Natural killer cell (primary cell): ENCODE measurements around the gene NEK4. TPM values are rescaled to one million over a fixed set of nuclear protein-coding genes. Genes with fewer than 3 reads are reported as not detected.

ENCODE experiments used
- ATAC-seq, 3 donors: fragments of 150-1000 bp in 2 of 3; fragments of 200-7000 bp in 1 of 3; cut with Tn5 transposase; 1 replicate in 1 of 3; 2 replicates in 2 of 3; pipeline ENCODE4 v1.10.0; 2021; ENCODE audit warnings: mild to moderate bottlenecking in 2 of 3, moderate library complexity in 2 of 3
- DNase-seq, 2 donors: peaks; one replicate each; pipeline versions ENCODE4 v3.0.0 to v3.0.0-alpha.2; 2013 to 2021; ENCODE audit warnings: mixed read lengths in 1 of 2
- H3K27ac ChIP-seq: one replicate; pipeline ENCODE4 v1.5.1; 2013; ENCODE audit warnings: mild to moderate bottlenecking, low read length
- H3K27me3 ChIP-seq: one replicate; pipeline ENCODE4 v1.6.1; 2013; ENCODE audit warnings: low read length; ENCODE audit not compliant: control insufficient read depth, insufficient read depth
- H3K36me3 ChIP-seq: one replicate; pipeline ENCODE4 v1.6.1; 2013; ENCODE audit warnings: low read length; ENCODE audit not compliant: control insufficient read depth, insufficient read depth
- H3K4me1 ChIP-seq: one replicate; pipeline ENCODE4 v1.6.1; 2013; ENCODE audit warnings: low read length; ENCODE audit not compliant: control insufficient read depth, insufficient read depth
- H3K4me3 ChIP-seq: one replicate; pipeline ENCODE4 v1.5.1; 2013; ENCODE audit warnings: low read length
- H3K9me3 ChIP-seq: one replicate; pipeline ENCODE4 v1.6.1; 2013; ENCODE audit warnings: low read length; ENCODE audit not compliant: control insufficient read depth, insufficient read depth
- H3K27ac Mint-ChIP-seq, 2 donors: one replicate each; pipeline ENCODE4 v1.8.0; 2022; ENCODE audit warnings: mild to moderate bottlenecking in 2 of 2, mixed read lengths in 2 of 2, moderate library complexity in 1 of 2
- H3K27me3 Mint-ChIP-seq, 2 donors: one replicate each; pipeline ENCODE4 v1.8.0; 2022; ENCODE audit warnings: low read depth in 2 of 2, mixed read lengths in 2 of 2
- H3K36me3 Mint-ChIP-seq: one replicate; pipeline ENCODE4 v1.8.0; 2022; ENCODE audit warnings: mixed read lengths
- H3K4me1 Mint-ChIP-seq, 2 donors: one replicate each; pipeline ENCODE4 v1.8.0; 2022; ENCODE audit warnings: mixed read lengths in 2 of 2
- H3K4me3 Mint-ChIP-seq: one replicate; pipeline ENCODE4 v1.8.0; 2022; ENCODE audit warnings: mild to moderate bottlenecking, moderate library complexity, mixed read lengths
- H3K9me3 Mint-ChIP-seq, 2 donors: one replicate each; pipeline ENCODE4 v1.8.0; 2022; ENCODE audit warnings: mixed read lengths in 2 of 2
- CTCF ChIP-seq: fragments of 200-600 bp; IDR thresholded peaks from one replicate; pipeline ENCODE4 v1.8.0; 2022; ENCODE audit warnings: antibody characterized with exemption
- WGBS: methylation state at CpG from one replicate; pipeline ENCODE4 v1.1.7; 2013; ENCODE audit warnings: missing lambda C conversion rate; ENCODE audit not compliant: insufficient coverage; 5-methylcytosine and 5-hydroxymethylcytosine counted together
- intact Hi-C: fragments of 100-400 bp; cut with micrococcal nuclease; formaldehyde crosslinking; loops from one replicate; pipeline ENCODE4 v1.14.2; 2022
- total RNA-seq, 4 donors: library from RNA; stranded (reverse); fragments of 120-200 nt in 1 of 4; gene quantifications; one replicate each; pipeline versions ENCODE4 v1.2.3 to v1.2.4, GENCODE V29; 2013 to 2022

The NEK4 gene
- total RNA-seq, 3 donors from 2014 or later (not counting 1 experiment from before 2014, with no cell fraction given) = 13.8 to 19.5 (median 15.5) TPM

GRCh38 chr3:52775877-52776276 is 5.1 kb upstream of the NEK4 start:
- H3K4me1 Mint-ChIP-seq = peaks cover 11 to 15% of the 10 kb centered on the region in 2 donors
- ATAC-seq = no peak
- 76% methylated on average over 8 of the region's 8 CpGs for WGBS

GRCh38 chr3:52774901-52775864 is 4.4 kb upstream of the NEK4 start:
- H3K9me3 ChIP-seq = no peaks in the 10 kb centered on the region
- H3K4me3 ChIP-seq = no peak overlapping the region
- H3K4me3 Mint-ChIP-seq = no peak overlapping the region
- intact Hi-C loops = no loop called here
- H3K9me3 Mint-ChIP-seq = no peaks in the 10 kb centered on the region
- ATAC-seq (no peak), DNase-seq (no peak)
- peaks cover 32% of the 10 kb centered on the region for H3K4me1 ChIP-seq
- no peak overlapping the region for H3K27ac ChIP-seq
- H3K4me1 Mint-ChIP-seq = peaks cover 14 to 18% of the 10 kb centered on the region in 2 donors
- H3K36me3 Mint-ChIP-seq = no peaks in the 10 kb centered on the region
- H3K27ac Mint-ChIP-seq = no peak overlapping the region
- no peaks in the 10 kb centered on the region for H3K36me3 ChIP-seq
- 54% methylated on average over 6 of the region's 6 CpGs for WGBS
- no peaks in the 10 kb centered on the region for H3K27me3 Mint-ChIP-seq
- TF ChIP-seq CTCF = no peak
- no peaks in the 10 kb centered on the region for H3K27me3 ChIP-seq

More at GRCh38 chr3:52775877-52776276, 5.1 kb upstream of the NEK4 start:
- intact Hi-C loops = no loop called here
- no peak overlapping the region for H3K27ac Mint-ChIP-seq
- Histone ChIP-seq H3K4me1 (peaks cover 29% of the 10 kb centered on the region), H3K36me3 (no peaks in the 10 kb centered on the region), H3K4me3 (no peak overlapping the region), H3K27me3 (no peaks in the 10 kb centered on the region), H3K9me3 (no peaks in the 10 kb centered on the region), H3K27ac (no peak overlapping the region)
- no peak overlapping the region for H3K4me3 Mint-ChIP-seq
- no peak for TF ChIP-seq CTCF
- no peaks in the 10 kb centered on the region for H3K27me3 Mint-ChIP-seq
- no peak for DNase-seq
- H3K36me3 Mint-ChIP-seq = no peaks in the 10 kb centered on the region
- no peaks in the 10 kb centered on the region for H3K9me3 Mint-ChIP-seq

- H3K4me1 Mint-ChIP-seq = peaks cover 24 to 28% of the 10 kb centered on the region in 2 donors
These were observed 3.5 kb upstream of the NEK4 start for GRCh38 chr3:52774066-52774713.

More at GRCh38 chr3:52774066-52774713, 3.5 kb upstream of the NEK4 start:
- Mint-ChIP-seq H3K4me3 (no peak overlapping the region), H3K27ac (no peak overlapping the region), H3K36me3 (no peaks in the 10 kb centered on the region), H3K9me3 (no peaks in the 10 kb centered on the region), H3K27me3 (no peaks in the 10 kb centered on the region)
- no peaks in the 10 kb centered on the region for H3K27me3 ChIP-seq
- ATAC-seq = no peak
- no peaks in the 10 kb centered on the region for H3K36me3 ChIP-seq
- intact Hi-C loops = no loop called here
- no peak for TF ChIP-seq CTCF
- no peak for DNase-seq
- WGBS = 81% methylated on average over 8 of the region's 8 CpGs
- H3K27ac ChIP-seq = no peak overlapping the region
- no peak overlapping the region for H3K4me3 ChIP-seq
- H3K9me3 ChIP-seq = no peaks in the 10 kb centered on the region
- H3K4me1 ChIP-seq = peaks cover 29% of the 10 kb centered on the region
